RCC 7860 (cell line): ENCODE measurements around the gene KLHL6.
"Not testable (repeated sequence)": the region's sequence is repeated elsewhere in the genome, so short reads cannot be mapped to it uniquely, and the experiment has no call there.

Experiments used
- DNase-seq: peaks from one replicate; pipeline ENCODE4 v3.0.0-alpha.2; 2015; ENCODE audit warnings: low spot score
- FAIRE-seq: peaks from 2 replicates; lab custom pipeline; 2012; peaks lifted over from hg19 to GRCh38; lab: Jason Lieb, UNC

KLHL6 gene

GRCh38 chr3:183555541-183556081 lies at the start of gene KLHL6:
Gene KLHL6, minus strand, starts transcription at chr3:183555706. Its CDS starts 53 bp downstream, at chr3:183555653.
- FAIRE-seq (no peak), DNase-seq (no peak)

DNA sequence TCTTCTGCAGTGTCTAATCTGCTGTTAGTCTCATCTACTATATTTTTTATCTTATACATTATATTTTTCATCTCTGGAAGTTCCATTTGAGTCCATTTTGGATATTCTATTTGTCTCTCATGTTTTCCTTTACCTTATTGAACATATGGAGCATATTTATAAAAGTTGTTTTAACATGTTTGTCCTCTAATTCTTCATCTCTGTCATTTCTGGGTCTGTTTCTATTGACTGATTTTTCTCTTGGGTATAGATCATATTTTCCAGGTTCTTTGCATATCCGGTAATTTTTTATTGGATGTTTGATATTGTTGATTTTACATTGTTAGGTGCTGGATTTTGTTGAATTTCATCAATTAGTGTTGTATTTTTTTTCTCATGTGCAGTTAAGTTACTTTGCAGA lies 42.5 kb upstream of the KLHL6 start:
- FAIRE-seq, result no peak
- DNase-seq, result no peak

- DNase-seq (no peak), FAIRE-seq (no peak)
Observed at GRCh38 chr3:183594636-183595035, 39.1 kb upstream of the KLHL6 start.

GRCh38 chr3:183592821-183593220 lies 37.3 kb upstream of the KLHL6 start:
- FAIRE-seq, result no peak

GRCh38 chr3:183591881-183592521 lies 36.5 kb upstream of the KLHL6 start:
- no peak for FAIRE-seq
- no peak for DNase-seq

More at GRCh38 chr3:183592821-183593220, 37.3 kb upstream of the KLHL6 start:
- DNase-seq, result no peak

DNA sequence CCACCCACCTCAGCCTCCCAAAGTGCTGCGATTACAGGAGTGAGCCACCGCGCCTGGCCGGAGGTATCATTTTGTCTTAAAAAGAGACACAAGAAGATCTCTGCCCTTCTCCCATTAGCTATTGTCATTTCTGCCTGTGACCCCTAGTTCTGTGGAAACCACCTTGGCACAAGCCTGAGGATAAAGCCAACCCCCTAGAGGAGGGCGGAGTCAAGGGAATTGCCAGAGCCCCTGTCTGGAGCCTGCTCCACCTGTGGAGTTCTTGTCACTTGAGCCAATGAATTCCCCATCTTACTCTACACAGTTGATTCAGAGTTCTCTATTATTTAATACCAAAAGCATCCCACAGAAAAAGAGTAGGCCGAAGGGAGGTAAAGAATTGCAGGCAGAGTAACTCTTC lies 34.9 kb upstream of the KLHL6 start:
- FAIRE-seq, result no peak
- no peak for DNase-seq

GRCh38 chr3:183587336-183587735 lies 31.8 kb upstream of the KLHL6 start:
- no peak for DNase-seq

GRCh38 chr3:183586477-183586876 lies 31.0 kb upstream of the KLHL6 start:
- DNase-seq, result no peak
- no peak for FAIRE-seq

More at GRCh38 chr3:183587336-183587735, 31.8 kb upstream of the KLHL6 start:
- FAIRE-seq, result no peak

DNA sequence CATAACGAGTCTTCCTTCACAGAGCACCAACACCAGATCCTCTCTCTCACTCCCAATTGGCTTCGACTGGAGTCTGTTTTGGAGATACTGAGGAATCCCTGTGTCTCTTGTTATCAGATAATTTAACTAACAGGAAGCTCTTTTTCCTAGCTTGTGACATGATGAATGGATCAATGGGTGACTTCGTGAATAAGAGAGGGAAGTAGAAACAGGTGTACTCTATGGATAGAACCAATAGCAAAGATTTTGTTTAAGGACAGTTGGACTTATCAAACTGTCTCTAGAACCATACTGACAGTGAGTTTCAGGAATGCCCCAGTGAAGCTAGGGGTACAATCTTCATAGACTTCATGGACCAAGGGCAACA lies 29.4 kb upstream of the KLHL6 start:
- DNase-seq, result no peak
- FAIRE-seq, result no peak

- no peak for DNase-seq
Observed at GRCh38 chr3:183584246-183584913, 28.9 kb upstream of the KLHL6 start.

GRCh38 chr3:183583331-183584245 lies 28.1 kb upstream of the KLHL6 start:
- FAIRE-seq, result no peak

More at GRCh38 chr3:183584246-183584913, 28.9 kb upstream of the KLHL6 start:
- no peak for FAIRE-seq

GRCh38 chr3:183582161-183582560 lies 26.7 kb upstream of the KLHL6 start:
- no peak for DNase-seq
- FAIRE-seq, result no peak

More at GRCh38 chr3:183583331-183584245, 28.1 kb upstream of the KLHL6 start:
- no peak for DNase-seq

DNA sequence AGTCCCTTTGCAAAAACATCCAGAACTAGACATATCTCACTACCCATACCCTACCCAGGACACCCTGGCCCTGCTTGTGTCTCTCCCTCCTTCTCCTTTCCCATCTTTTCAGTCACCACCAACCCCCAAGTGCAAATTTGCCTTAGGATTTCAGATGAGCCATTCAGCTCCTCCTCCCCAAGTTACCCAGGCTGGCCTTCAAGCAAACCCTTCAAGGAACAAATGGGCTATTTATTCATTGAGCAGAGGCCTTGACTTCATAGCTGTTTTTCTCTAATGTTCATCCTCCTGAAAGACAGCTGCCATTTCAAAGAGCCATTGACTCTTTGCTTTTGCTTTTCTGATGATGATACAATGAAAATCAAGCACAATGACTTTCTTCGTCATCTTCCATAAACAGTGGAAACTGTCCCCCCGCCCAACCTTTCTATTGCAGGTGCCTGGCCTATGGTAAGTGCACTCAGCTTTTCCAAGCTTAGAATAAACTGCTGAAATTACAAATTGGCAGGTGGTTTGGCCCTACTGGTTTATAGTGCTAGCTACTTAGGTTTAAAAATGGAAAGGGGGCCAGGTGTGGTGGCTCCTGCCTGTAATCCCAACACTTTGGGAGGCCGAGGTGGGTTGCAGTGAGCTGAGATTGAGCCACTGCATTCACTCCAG lies 26.1 kb upstream of the KLHL6 start:
- DNase-seq (no peak), FAIRE-seq (no peak)

GRCh38 chr3:183579967-183580900 lies 24.7 kb upstream of the KLHL6 start:
- FAIRE-seq, result no peak
- DNase-seq, result no peak

GRCh38 chr3:183578179-183578578 lies 22.7 kb upstream of the KLHL6 start:
- no peak for FAIRE-seq
- no peak for DNase-seq

DNA sequence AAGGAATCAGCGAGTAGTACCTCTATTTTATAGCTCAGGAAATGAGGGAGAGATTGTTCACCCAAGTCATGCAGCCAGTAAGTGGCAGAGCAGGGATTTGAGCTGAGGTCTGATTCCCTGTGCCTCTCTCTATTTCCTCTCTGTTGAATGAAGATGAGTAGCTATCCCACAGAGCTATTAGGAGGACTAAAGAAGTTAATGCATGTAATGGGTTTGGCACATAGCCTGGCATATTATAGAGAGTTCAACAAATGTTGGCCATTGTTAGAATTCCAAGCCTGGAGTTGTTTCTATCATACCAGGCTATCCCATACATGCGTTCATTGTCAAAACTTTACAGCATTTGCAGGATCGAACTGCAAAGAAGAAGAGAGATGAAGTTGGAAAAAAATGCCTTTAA lies 21.8 kb upstream of the KLHL6 start:
- DNase-seq (no peak), FAIRE-seq (no peak)

DNA sequence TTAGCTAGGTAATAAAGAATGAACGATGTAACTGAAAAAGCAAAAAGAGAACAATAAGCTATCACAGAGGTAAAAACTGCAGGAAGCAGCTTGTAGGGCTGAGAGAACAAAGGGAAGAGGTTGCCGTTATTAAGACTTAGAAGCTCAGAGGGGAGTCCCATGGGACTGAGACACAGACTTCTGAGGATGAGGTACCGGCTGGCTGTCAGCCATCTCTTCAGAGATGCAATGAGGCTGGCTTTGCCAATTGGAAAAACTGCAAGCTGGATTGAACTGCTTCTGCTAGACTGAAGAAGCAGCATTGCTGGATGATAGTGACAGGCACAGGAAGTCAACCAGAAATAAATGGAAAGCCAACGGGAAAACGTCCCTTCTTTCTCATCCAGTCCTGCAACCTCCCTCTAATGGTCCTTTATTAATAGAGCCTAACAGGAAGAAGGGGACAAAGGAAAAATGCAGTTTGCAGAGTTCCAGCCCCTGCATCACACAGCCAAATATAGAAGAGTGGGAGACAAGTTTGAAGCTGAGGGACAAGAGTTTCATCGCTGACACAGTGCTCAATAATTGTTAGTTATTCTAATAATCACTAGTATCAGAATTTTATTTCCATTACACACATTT lies 21.1 kb upstream of the KLHL6 start:
- DNase-seq (no peak), FAIRE-seq (no peak)

- DNase-seq (no peak), FAIRE-seq (no peak)
Observed at GRCh38 chr3:183572935-183573334, 17.4 kb upstream of the KLHL6 start.

DNA sequence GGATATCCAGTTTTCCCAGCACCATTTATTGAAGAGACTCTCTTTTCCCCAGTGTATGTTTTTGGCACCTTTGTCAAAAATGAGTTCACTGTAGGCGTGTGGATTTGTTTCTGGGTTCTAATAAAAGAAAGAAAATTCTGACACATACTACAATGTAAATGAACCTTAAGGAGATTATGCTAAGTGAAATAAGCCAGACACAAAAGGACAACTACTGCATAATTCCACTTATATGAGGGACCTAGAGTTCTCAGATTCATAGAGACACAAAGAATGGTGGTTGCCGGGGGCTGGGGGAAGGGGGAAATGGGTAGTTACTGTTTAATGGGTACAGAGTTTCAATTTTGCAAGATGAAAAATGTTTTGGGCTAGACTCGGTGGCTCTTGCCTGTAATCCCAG lies 14.7 kb upstream of the KLHL6 start:
- not testable (repeated sequence) for FAIRE-seq, DNase-seq
